ENCODE data around the gene LCN6. TPM values are rescaled to one million over a fixed set of nuclear protein-coding genes. Genes with fewer than 3 reads are reported as not detected.
A peak's percentile ranks its signal among the peaks of the same experiment; 100 is the strongest.

Gene LCN6
- total RNA-seq, 2 donors from 2014 or later, result 0.56 to 1.2 TPM

- no peak for DNase-seq
- Histone ChIP-seq H3K27ac (peak overlapping the region; percentile 40), H3K27me3 (no peaks in the 10 kb centered on the region), H3K9me3 (no peaks in the 10 kb centered on the region), H3K9ac (ENCODE audit: low read depth in 2 of 2, low read length in 2 of 2) (no peak overlapping the region), H3K4me3 (no peak overlapping the region), H3K4me1 (peaks cover 3% of the 10 kb centered on the region), H3K36me3 (no peaks in the 10 kb centered on the region)
- TF ChIP-seq CTCF (IDR thresholded peaks at IDR 0.05), result no peak
- intact Hi-C loops (cut with DNase I), result no loop called here
Observed at GRCh38 chr9:136776947-136777346, 28.6 kb upstream of the LCN6 start.

- intact Hi-C loops (cut with DNase I), result no loop called here
Observed at GRCh38 chr9:136775191-136775590, 26.9 kb upstream of the LCN6 start.

GRCh38 chr9:136774416-136775045 is 26.2 kb upstream of the LCN6 start:
- intact Hi-C loops (cut with DNase I), result no loop called here

More at GRCh38 chr9:136775191-136775590, 26.9 kb upstream of the LCN6 start:
- peaks cover 3% of the 10 kb centered on the region for H3K4me1 ChIP-seq
- H3K36me3 ChIP-seq, result no peaks in the 10 kb centered on the region
- H3K9ac ChIP-seq (ENCODE audit: low read depth in 2 of 2, low read length in 2 of 2), result no peak overlapping the region
- no peaks in the 10 kb centered on the region for H3K27me3 ChIP-seq
- no peak overlapping the region for H3K27ac ChIP-seq
- H3K4me3 ChIP-seq, result no peak overlapping the region
- no peaks in the 10 kb centered on the region for H3K9me3 ChIP-seq
- TF ChIP-seq CTCF (IDR thresholded peaks at IDR 0.05), result no peak
- DNase-seq, result no peak

GRCh38 chr9:136773386-136774044 is 25.2 kb upstream of the LCN6 start:
- no peaks in the 10 kb centered on the region for H3K9me3 ChIP-seq
- H3K36me3 ChIP-seq, result no peaks in the 10 kb centered on the region
- DNase-seq, result no peak
- H3K27ac ChIP-seq, result no peak overlapping the region
- H3K27me3 ChIP-seq, result no peaks in the 10 kb centered on the region
- intact Hi-C loops (cut with DNase I), result no loop called here
- no peak for TF ChIP-seq CTCF (IDR thresholded peaks at IDR 0.05)
- no peak overlapping the region for H3K9ac ChIP-seq (ENCODE audit: low read depth in 2 of 2, low read length in 2 of 2)
- H3K4me1 ChIP-seq, result peaks cover 3% of the 10 kb centered on the region
- H3K4me3 ChIP-seq, result no peak overlapping the region

More at GRCh38 chr9:136774416-136775045, 26.2 kb upstream of the LCN6 start:
- no peak overlapping the region for H3K9ac ChIP-seq (ENCODE audit: low read depth in 2 of 2, low read length in 2 of 2)
- no peak overlapping the region for H3K4me3 ChIP-seq
- peaks cover 3% of the 10 kb centered on the region for H3K4me1 ChIP-seq
- H3K9me3 ChIP-seq, result no peaks in the 10 kb centered on the region
- H3K27me3 ChIP-seq, result no peaks in the 10 kb centered on the region
- no peak overlapping the region for H3K27ac ChIP-seq
- no peak for TF ChIP-seq CTCF (IDR thresholded peaks at IDR 0.05)
- DNase-seq, result no peak
- no peaks in the 10 kb centered on the region for H3K36me3 ChIP-seq

- Histone ChIP-seq H3K4me3 (no peak overlapping the region), H3K4me1 (peaks cover under 1% of the 10 kb centered on the region), H3K9ac (ENCODE audit: low read depth in 2 of 2, low read length in 2 of 2) (peak overlapping the region in 1 of 2 donors; percentile 12), H3K36me3 (no peaks in the 10 kb centered on the region), H3K9me3 (no peaks in the 10 kb centered on the region), H3K27ac (no peak overlapping the region), H3K27me3 (no peaks in the 10 kb centered on the region)
- TF ChIP-seq CTCF (IDR thresholded peaks at IDR 0.05), result no peak
- DNase-seq, result no peak
- intact Hi-C loops (cut with DNase I), result no loop called here
Observed at GRCh38 chr9:136771907-136772415, 23.6 kb upstream of the LCN6 start.

All from colonic mucosa (tissue), 4 donors.